Esophagus squamous epithelium (tissue), 5 donors: ENCODE data around the gene RAB11FIP3. TPM values are rescaled to one million over a fixed set of nuclear protein-coding genes. Genes with fewer than 3 reads are reported as not detected.

ENCODE experiments used
- DNase-seq: peaks from one replicate; lab custom pipeline; 2025; lab: John Stamatoyannopoulos, UW
- H3K27ac ChIP-seq, 4 donors: fragments of 200-600 bp; sonication (generic); one replicate each; pipeline ENCODE4 v1.5.1; 2016 to 2019; ENCODE audit warnings: mild to moderate bottlenecking in 1 of 4
- H3K27me3 ChIP-seq, 4 donors: fragments of 200-600 bp; sonication (generic); 1 replicate in 3 of 4; 2 replicates in 1 of 4; pipeline versions ENCODE4 v1.5.1 to v1.6.0; 2017 to 2021; ENCODE audit warnings: antibody characterized with exemption in 1 of 4
- H3K36me3 ChIP-seq, 3 donors: fragments of 200-600 bp; sonication (generic); one replicate each; pipeline ENCODE4 v1.5.1; 2016 to 2019
- H3K4me1 ChIP-seq, 3 donors: fragments of 200-600 bp; sonication (generic); one replicate each; pipeline ENCODE4 v1.5.1; 2017 to 2019
- H3K4me3 ChIP-seq, 4 donors: fragments of 200-600 bp; sonication (generic); 1 replicate in 3 of 4; 2 replicates in 1 of 4; pipeline ENCODE4 v1.5.1; 2016 to 2019; ENCODE audit warnings: mild to moderate bottlenecking in 2 of 4, moderate library complexity in 1 of 4
- H3K9me3 ChIP-seq, 3 donors: fragments of 200-600 bp; sonication (generic); one replicate each; pipeline ENCODE4 v1.5.1; 2016 to 2019
- POLR2A ChIP-seq, 4 donors: fragments of 450-650 bp; IDR thresholded peaks; one replicate each; pipeline ENCODE4 v1.6.1; 2017; ENCODE audit warnings: antibody characterized with exemption in 4 of 4, mild to moderate bottlenecking in 4 of 4, moderate library complexity in 3 of 4
- WGBS, 2 donors: methylation state at CpG; one replicate each; pipeline ENCODE4 v1.1.5; 2018; 5-methylcytosine and 5-hydroxymethylcytosine counted together
- intact Hi-C: fragments of 100-400 bp; cut with DNase I; formaldehyde crosslinking; loops from one replicate; pipeline ENCODE4 v1.15.0; 2022
- total RNA-seq, 4 donors: library from RNA; depleted of rRNA; stranded (reverse); fragments of >200 nt; gene quantifications; one replicate each; pipeline ENCODE4 v1.1.0, GENCODE V29; 2016
- TF ChIP-seq, protein P1 (sequence below), 6 experiments: fragments of 450-650 bp in 4 of 6; fragments of 200-600 bp in 2 of 6; sonication (generic) in 2 of 6; IDR thresholded peaks; one replicate each; pipeline ENCODE4 v1.5.1; 2016 to 2019; ENCODE audit warnings: antibody characterized with exemption in 6 of 6, mild to moderate bottlenecking in 4 of 6, moderate library complexity in 4 of 6
- donor health status: DM: yes; HTN: yes; CAD: no.

The RAB11FIP3 gene
- total RNA-seq, 4 donors from 2014 or later: 8.0 to 25.6 (median 10.1) TPM

DNA sequence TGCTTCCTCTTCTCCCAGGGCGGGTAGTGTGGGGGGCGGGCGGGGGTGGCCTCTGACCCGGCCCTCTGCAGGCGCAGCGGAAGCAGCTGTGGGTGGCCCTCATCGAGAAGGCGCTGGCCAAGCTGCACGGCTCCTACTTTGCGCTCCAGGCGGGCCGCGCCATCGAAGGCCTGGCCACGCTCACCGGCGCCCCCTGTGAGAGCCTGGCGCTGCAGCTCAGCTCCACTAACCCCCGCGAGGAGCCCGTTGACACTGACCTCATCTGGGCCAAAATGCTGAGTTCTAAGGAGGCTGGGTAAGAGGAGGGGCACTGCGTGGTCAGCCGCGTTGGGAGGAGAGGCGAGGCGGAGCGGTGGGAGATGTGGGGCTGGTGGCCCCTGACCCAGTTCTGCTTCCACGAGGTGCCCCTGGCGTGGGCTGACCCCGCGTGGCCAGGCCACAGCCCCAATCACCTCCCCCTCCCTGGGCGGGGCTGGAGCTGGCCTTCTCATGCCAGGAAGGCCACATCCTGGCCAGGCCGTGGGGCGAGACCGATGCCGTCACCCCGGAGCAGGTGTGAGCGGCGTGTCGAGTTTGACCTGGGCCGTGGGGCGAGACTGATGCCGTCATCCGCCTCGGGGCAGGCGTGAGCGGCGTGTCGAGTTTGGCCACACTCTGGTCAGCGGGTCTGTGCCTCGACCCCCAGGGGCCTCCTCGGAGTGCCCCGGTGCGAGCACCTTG lies 124.3 kb downstream of the RAB11FIP3 start:
- TF ChIP-seq, protein P1, sequence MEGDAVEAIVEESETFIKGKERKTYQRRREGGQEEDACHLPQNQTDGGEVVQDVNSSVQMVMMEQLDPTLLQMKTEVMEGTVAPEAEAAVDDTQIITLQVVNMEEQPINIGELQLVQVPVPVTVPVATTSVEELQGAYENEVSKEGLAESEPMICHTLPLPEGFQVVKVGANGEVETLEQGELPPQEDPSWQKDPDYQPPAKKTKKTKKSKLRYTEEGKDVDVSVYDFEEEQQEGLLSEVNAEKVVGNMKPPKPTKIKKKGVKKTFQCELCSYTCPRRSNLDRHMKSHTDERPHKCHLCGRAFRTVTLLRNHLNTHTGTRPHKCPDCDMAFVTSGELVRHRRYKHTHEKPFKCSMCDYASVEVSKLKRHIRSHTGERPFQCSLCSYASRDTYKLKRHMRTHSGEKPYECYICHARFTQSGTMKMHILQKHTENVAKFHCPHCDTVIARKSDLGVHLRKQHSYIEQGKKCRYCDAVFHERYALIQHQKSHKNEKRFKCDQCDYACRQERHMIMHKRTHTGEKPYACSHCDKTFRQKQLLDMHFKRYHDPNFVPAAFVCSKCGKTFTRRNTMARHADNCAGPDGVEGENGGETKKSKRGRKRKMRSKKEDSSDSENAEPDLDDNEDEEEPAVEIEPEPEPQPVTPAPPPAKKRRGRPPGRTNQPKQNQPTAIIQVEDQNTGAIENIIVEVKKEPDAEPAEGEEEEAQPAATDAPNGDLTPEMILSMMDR (IDR thresholded peaks at IDR 0.05): no peak
- no peak for TF ChIP-seq POLR2A (IDR thresholded peaks at IDR 0.05)
- H3K27me3 ChIP-seq: no peaks in the 10 kb centered on the region
- intact Hi-C loops: no loop called here
- WGBS, 2 donors: 91 to 92% methylated on average over 8 to 13 of the region's 54 CpGs
- no peak for DNase-seq
- peaks cover 15 to 92% (median 22%) of the 10 kb centered on the region in 3 donors for H3K36me3 ChIP-seq
- peaks cover 0 to 27% (median 2%) of the 10 kb centered on the region in 3 donors for H3K4me1 ChIP-seq
- no peak overlapping the region for H3K4me3 ChIP-seq
- H3K9me3 ChIP-seq: no peaks in the 10 kb centered on the region
- H3K27ac ChIP-seq: no peak overlapping the region

DNA sequence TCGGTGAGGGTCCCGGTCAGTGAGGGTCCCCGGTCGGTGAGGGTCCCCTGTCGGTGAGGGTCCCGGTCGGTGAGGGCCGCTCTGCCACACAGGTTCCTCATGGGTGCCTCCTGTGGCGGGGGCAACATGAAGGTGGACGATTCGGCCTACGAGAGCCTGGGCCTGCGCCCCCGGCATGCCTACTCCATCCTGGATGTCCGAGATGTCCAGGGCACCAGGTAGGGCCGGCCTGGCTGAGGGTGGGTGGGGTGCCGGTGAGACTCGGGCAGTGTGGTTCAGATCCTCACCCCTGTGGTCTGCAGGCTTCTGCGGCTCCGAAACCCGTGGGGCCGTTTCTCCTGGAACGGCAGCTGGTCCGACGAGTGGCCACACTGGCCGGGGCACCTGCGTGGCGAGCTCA lies 125.8 kb downstream of the RAB11FIP3 start:
- Histone ChIP-seq H3K27ac (no peak overlapping the region), H3K36me3 (peaks cover 15 to 79% (median 22%) of the 10 kb centered on the region in 3 donors), H3K4me3 (no peak overlapping the region), H3K9me3 (no peaks in the 10 kb centered on the region), H3K27me3 (no peaks in the 10 kb centered on the region), H3K4me1 (peaks cover 3 to 37% (median 4%) of the 10 kb centered on the region in 3 donors)
- no peak for DNase-seq
- WGBS, 2 donors: 100% methylated on average over 1 of the region's 28 CpGs; no CpG with 5 or more reads in 1 of the 2 donors
- intact Hi-C loops: no loop called here
- no peak for TF ChIP-seq POLR2A (IDR thresholded peaks at IDR 0.05)
- TF ChIP-seq, protein P1 (IDR thresholded peaks at IDR 0.05): no peak

DNA sequence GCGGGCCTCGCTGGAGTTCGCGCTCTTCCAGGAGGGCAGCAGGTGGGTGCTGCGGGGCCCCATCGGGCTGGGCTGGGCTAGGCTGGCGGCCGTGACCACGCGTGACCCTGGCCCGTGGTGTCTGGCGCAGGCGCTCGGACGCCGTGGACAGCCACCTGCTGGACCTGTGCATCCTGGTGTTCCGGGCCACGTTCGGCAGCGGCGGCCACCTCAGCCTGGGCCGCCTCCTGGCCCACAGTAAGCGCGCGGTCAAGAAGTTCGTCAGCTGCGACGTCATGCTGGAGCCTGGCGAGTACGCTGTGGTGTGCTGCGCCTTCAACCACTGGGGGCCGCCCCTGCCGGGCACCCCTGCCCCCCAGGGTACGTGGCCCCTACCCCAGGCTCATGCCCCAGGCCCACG lies 126.7 kb downstream of the RAB11FIP3 start:
- Histone ChIP-seq H3K27me3 (peaks cover 0 to 2% (median 0%) of the 10 kb centered on the region in 4 donors), H3K9me3 (no peaks in the 10 kb centered on the region), H3K4me3 (no peak overlapping the region), H3K36me3 (peaks cover 15 to 69% (median 22%) of the 10 kb centered on the region in 3 donors), H3K4me1 (peaks cover 3 to 28% (median 4%) of the 10 kb centered on the region in 3 donors), H3K27ac (no peak overlapping the region)
- intact Hi-C loops: no loop called here
- no peak for TF ChIP-seq POLR2A (IDR thresholded peaks at IDR 0.05)
- TF ChIP-seq, protein P1 (IDR thresholded peaks at IDR 0.05): no peak
- 70% methylated on average over 2 of the region's 35 CpGs; no CpG with 5 or more reads in 1 of the 2 donors for WGBS, 2 donors
- no peak for DNase-seq

DNA sequence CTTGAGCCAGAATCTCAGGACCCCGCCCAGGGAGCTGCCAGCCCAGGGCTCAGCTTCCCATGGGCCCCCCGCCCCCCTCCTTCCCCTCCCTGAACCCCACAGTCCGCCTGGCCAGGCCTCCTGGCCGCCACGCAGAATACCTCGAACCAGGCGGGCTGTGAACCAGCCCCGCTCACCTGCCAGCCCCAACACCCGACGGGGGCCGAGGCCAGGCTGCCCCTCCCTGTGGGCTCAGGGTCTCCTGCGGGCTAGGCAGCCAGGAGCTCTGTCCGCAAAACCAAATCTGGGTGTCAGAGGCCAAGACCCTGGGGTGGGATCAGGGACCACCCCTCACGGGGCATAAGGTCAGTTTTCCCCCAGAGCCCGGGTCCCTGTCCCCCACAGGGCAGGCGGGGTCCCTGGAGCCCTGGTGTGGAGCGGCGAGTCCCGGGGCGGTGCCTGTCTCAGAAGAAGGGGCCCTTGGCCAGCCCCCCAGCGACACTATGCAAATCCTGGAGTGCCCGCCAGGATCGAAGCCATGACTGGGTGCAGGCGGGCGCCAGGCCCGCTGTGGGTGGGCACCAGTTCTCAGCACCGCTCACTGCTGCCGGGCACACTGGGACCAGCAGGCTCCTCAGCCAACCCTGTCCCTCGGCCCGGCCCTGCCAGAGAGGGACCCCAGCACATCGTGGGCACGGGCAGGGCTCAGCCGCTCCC lies 128.3 kb downstream of the RAB11FIP3 start:
- H3K4me1 ChIP-seq: peaks cover 3 to 18% (median 4%) of the 10 kb centered on the region in 3 donors
- H3K36me3 ChIP-seq: peaks cover 15 to 54% (median 22%) of the 10 kb centered on the region in 3 donors
- WGBS, 2 donors: 78% methylated on average over 7 of the region's 33 CpGs; no CpG with 5 or more reads in 1 of the 2 donors
- no peak overlapping the region for H3K27ac ChIP-seq
- no peak for DNase-seq
- intact Hi-C loops: no loop called here
- no peak overlapping the region for H3K4me3 ChIP-seq
- H3K27me3 ChIP-seq: peaks cover 0 to 18% (median 0%) of the 10 kb centered on the region in 4 donors
- TF ChIP-seq POLR2A (IDR thresholded peaks at IDR 0.05): no peak
- TF ChIP-seq, protein P1 (IDR thresholded peaks at IDR 0.05): no peak
- no peaks in the 10 kb centered on the region for H3K9me3 ChIP-seq

DNA sequence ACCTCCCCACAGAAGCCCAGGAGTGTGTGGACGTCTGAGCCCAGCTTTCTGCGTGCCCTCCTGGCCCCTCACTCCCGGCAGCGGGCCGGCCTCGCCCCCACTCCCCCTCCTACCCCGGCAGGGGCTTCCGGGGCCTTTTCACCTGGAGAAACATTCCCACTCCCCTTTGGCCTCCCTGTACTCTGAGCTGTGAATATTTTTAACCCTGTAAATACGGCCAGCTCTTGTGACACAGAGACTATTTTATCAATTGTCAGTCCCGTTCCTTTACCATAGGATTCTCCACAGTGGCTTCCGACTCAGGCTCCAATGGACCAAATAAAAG lies 128.8 kb downstream of the RAB11FIP3 start:
- peaks cover 0 to 23% (median 4%) of the 10 kb centered on the region in 4 donors for H3K27me3 ChIP-seq
- no peak overlapping the region for H3K4me3 ChIP-seq
- H3K9me3 ChIP-seq: no peaks in the 10 kb centered on the region
- WGBS, 2 donors: 78 to 84% methylated on average over 10 to 11 of the region's 11 CpGs
- no peak for DNase-seq
- TF ChIP-seq, protein P1 (IDR thresholded peaks at IDR 0.05): no peak
- TF ChIP-seq POLR2A (IDR thresholded peaks at IDR 0.05): no peak
- intact Hi-C loops: no loop called here
- no peak overlapping the region for H3K27ac ChIP-seq
- H3K4me1 ChIP-seq: peaks cover 3 to 23% (median 4%) of the 10 kb centered on the region in 3 donors
- H3K36me3 ChIP-seq: peaks cover 15 to 48% (median 22%) of the 10 kb centered on the region in 3 donors
